Loucy (cell line): ENCODE measurements around the gene TPRA1.

Source experiments
- H2AFZ ChIP-seq: fragments of 200-600 bp; sonication (generic); 2 replicates; pipeline ENCODE4 v1.6.0; 2016; ENCODE audit warnings: antibody characterized with exemption, mild to moderate bottlenecking, low read length, moderate library complexity
- H3F3A ChIP-seq: fragments of 200-600 bp; 2 replicates; pipeline ENCODE4 v1.6.0; 2016; ENCODE audit warnings: antibody characterized with exemption, low read depth, mild to moderate bottlenecking
- H3K27me3 ChIP-seq: fragments of 200-600 bp; sonication (generic); 2 replicates; pipeline ENCODE4 v1.6.1; 2014; ENCODE audit warnings: low read length, mild to moderate bottlenecking; ENCODE audit not compliant: insufficient read depth, poor library complexity, severe bottlenecking
- H3K36me3 ChIP-seq: fragments of 200-600 bp; sonication (generic); 2 replicates; pipeline ENCODE4 v1.6.1; 2016; ENCODE audit warnings: low read length; ENCODE audit not compliant: insufficient read depth
- H3K4me1 ChIP-seq: fragments of 200-600 bp; sonication (generic); 2 replicates; pipeline ENCODE4 v1.5.1; 2014; ENCODE audit warnings: low read length, mild to moderate bottlenecking; ENCODE audit not compliant: insufficient read depth, poor library complexity, severe bottlenecking
- H3K4me2 ChIP-seq: fragments of 200-600 bp; sonication (generic); 2 replicates; pipeline ENCODE4 v1.6.0; 2014; ENCODE audit warnings: antibody characterized with exemption, low read length, low read depth, mild to moderate bottlenecking; ENCODE audit not compliant: poor library complexity, severe bottlenecking
- H3K4me3 ChIP-seq: fragments of 200-600 bp; sonication (generic); 2 replicates; pipeline ENCODE4 v1.5.1; 2014; ENCODE audit warnings: low read length, mild to moderate bottlenecking, mixed read lengths; ENCODE audit not compliant: poor library complexity, severe bottlenecking
- H3K79me2 ChIP-seq: fragments of 200-600 bp; sonication (generic); 2 replicates; pipeline ENCODE4 v1.6.1; 2014; ENCODE audit warnings: low read length; ENCODE audit not compliant: insufficient read depth
- H3K9ac ChIP-seq: fragments of 200-600 bp; sonication (generic); 2 replicates; pipeline ENCODE4 v1.6.0; 2014; ENCODE audit warnings: mild to moderate bottlenecking, low read depth, low read length, moderate library complexity; ENCODE audit not compliant: poor library complexity, severe bottlenecking
- H3K9me2 ChIP-seq: fragments of 200-600 bp; sonication (generic); replicated peaks from 2 replicates; pipeline ENCODE4 v1.6.1; 2016; ENCODE audit warnings: low read depth, low read length, mixed read lengths
- H3K9me3 ChIP-seq: fragments of 200-600 bp; sonication (generic); 2 replicates; pipeline ENCODE4 v1.6.1; 2014; ENCODE audit warnings: mild to moderate bottlenecking, antibody characterized with exemption, low read length, low read depth; ENCODE audit not compliant: insufficient read depth
- H4K20me1 ChIP-seq: fragments of 200-600 bp; sonication (generic); 2 replicates; pipeline ENCODE4 v1.6.0; 2014; ENCODE audit warnings: antibody characterized with exemption, low read length, mild to moderate bottlenecking; ENCODE audit not compliant: insufficient read depth, poor library complexity, severe bottlenecking
- EZH2phosphoT487 ChIP-seq: fragments of 200-600 bp; IDR thresholded peaks from 2 replicates; pipeline ENCODE4 v1.6.1; 2018; ENCODE audit warnings: antibody characterized with exemption, mild to moderate bottlenecking, moderate library complexity, borderline replicate concordance
- TF ChIP-seq, protein P1 (sequence below): fragments of 200-600 bp; sonication (generic); conservative IDR thresholded peaks from 2 replicates; pipeline ENCODE4 v1.5.1; 2014; ENCODE audit warnings: mild to moderate bottlenecking, antibody characterized with exemption, low read length

TPRA1 gene

DNA sequence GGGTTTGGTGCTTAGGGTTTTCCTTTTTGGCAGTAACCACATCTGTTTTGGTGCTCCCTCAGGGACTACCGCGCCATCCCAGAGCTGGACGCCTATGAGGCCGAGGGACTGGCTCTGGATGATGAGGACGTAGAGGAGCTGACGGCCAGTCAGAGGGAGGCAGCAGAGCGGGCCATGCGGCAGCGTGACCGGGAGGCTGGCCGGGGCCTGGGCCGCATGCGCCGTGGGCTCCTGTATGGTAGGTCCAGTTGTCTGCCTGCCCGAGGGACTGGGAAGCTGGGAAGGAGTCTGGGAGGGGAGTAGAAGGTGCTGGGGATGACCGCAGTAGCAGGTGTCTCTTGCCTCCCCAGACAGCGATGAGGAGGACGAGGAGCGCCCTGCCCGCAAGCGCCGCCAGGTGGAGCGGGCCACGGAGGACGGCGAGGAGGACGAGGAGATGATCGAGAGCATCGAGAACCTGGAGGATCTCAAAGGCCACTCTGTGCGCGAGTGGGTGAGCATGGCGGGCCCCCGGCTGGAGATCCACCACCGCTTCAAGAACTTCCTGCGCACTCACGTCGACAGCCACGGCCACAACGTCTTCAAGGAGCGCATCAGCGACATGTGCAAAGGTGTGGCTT lies 14.1 kb upstream of the TPRA1 start:
- Histone ChIP-seq H3K79me2 (peaks cover 100% of the 10 kb centered on the region), H3K36me3 (peaks cover 62% of the 10 kb centered on the region; the same call in 1 of the 2 replicates)

DNA sequence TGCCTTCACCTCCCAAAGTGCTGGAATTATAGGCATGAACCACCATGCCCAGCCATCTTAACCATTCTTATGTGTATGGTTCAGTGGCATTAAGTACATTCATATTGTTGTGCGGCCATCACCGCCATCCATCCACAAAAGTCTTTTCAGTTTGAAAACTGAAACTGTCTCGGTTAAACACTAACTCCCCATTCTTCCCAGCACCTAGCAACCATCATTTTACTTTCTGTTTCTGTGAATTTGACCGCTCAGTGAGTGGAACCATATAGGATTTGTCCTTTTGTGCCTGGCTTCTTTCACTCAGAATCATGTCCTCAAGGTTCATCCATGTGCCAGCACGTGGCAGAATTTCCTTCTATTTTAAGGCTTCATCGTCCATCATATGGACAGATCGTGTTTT lies 13.5 kb upstream of the TPRA1 start:
- Histone ChIP-seq H4K20me1 (peaks cover 96% of the 10 kb centered on the region), H2AFZ (no peak overlapping the region), H3K4me2 (peak overlapping the region; percentile 18), H3K4me1 (peaks cover 52% of the 10 kb centered on the region), H3K4me3 (no peak overlapping the region), H3K36me3 (peaks cover 56% of the 10 kb centered on the region; the same call in 1 of the 2 replicates), H3K79me2 (peaks cover 100% of the 10 kb centered on the region), H3K9ac (no peak overlapping the region), H3K9me3 (no peaks in the 10 kb centered on the region), H3F3A (no peaks in the 10 kb centered on the region), H3K27me3 (no peaks in the 10 kb centered on the region), H3K9me2 (no peaks in the 10 kb centered on the region)
- no peak for TF ChIP-seq EZH2phosphoT487
- TF ChIP-seq, protein P1, sequence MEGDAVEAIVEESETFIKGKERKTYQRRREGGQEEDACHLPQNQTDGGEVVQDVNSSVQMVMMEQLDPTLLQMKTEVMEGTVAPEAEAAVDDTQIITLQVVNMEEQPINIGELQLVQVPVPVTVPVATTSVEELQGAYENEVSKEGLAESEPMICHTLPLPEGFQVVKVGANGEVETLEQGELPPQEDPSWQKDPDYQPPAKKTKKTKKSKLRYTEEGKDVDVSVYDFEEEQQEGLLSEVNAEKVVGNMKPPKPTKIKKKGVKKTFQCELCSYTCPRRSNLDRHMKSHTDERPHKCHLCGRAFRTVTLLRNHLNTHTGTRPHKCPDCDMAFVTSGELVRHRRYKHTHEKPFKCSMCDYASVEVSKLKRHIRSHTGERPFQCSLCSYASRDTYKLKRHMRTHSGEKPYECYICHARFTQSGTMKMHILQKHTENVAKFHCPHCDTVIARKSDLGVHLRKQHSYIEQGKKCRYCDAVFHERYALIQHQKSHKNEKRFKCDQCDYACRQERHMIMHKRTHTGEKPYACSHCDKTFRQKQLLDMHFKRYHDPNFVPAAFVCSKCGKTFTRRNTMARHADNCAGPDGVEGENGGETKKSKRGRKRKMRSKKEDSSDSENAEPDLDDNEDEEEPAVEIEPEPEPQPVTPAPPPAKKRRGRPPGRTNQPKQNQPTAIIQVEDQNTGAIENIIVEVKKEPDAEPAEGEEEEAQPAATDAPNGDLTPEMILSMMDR: no peak

More for the DNA sequence above, 14.1 kb upstream of the TPRA1 start:
- TF ChIP-seq, protein P1: no peak
- no peak for TF ChIP-seq EZH2phosphoT487
- Histone ChIP-seq H2AFZ (no peak overlapping the region), H4K20me1 (peaks cover 94% of the 10 kb centered on the region), H3F3A (no peaks in the 10 kb centered on the region), H3K4me1 (peaks cover 54% of the 10 kb centered on the region), H3K4me2 (peak overlapping the region; percentile 18), H3K9ac (no peak overlapping the region), H3K27me3 (no peaks in the 10 kb centered on the region), H3K9me2 (no peaks in the 10 kb centered on the region), H3K9me3 (no peaks in the 10 kb centered on the region), H3K4me3 (no peak overlapping the region)

DNA sequence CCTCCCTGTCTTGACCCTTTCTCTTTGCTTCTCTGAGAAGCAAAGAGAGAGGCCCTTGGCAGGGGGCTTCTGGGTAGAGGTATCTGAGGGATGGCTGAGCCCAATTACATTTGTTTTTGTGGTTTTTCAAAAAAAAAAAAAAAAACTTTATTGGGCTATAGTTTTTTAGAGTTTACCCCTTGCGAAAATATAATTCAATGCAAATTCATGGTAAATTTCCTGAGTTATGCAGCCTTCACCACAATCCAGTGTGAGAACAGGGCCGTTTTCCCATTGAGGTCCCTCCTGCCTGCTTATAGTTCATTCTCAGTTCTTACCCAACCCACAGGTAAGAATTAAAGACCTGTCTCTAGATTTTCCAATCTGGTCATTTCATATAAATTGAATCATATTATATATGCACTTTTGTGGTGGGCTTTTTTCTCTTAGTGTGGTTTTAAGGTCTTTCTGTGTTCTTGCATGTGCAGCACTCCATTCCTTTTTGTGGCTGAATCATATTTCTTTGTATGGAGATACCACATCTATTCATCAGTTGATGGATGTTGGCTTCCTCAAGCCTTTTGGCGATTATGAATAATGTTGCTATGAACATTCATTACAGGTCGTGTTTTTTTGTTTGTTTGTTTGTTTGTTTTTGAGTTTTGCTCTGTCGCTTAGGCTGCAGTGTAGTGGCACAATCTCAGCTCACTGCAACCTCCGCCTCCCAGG lies 10.4 kb upstream of the TPRA1 start:
- H3K4me2 ChIP-seq: peak overlapping the region; percentile 84
- peak overlapping the region; percentile 82 for H3K4me3 ChIP-seq
- TF ChIP-seq, protein P1: no peak
- TF ChIP-seq EZH2phosphoT487: no peak
- no peak overlapping the region for H2AFZ ChIP-seq
- peaks cover 69% of the 10 kb centered on the region for H4K20me1 ChIP-seq
- peaks cover 50% of the 10 kb centered on the region for H3K4me1 ChIP-seq
- H3K9ac ChIP-seq: peak overlapping the region; percentile 97
- H3K27me3 ChIP-seq: no peaks in the 10 kb centered on the region
- H3K9me2 ChIP-seq: no peaks in the 10 kb centered on the region
- peaks cover 84% of the 10 kb centered on the region for H3K79me2 ChIP-seq
- no peaks in the 10 kb centered on the region for H3K9me3 ChIP-seq
- H3F3A ChIP-seq: no peaks in the 10 kb centered on the region
- peaks cover 25% of the 10 kb centered on the region; the same call in 1 of the 2 replicates for H3K36me3 ChIP-seq
